Stomach (tissue), 4 donors: Measurements from ENCODE around the gene ZNF81.
"Not testable (repeated sequence)": the region's sequence is repeated elsewhere in the genome, so short reads cannot be mapped to it uniquely, and the experiment has no call there.

Experiments used
- EP300 ChIP-seq: sonication (generic); formaldehyde crosslinking; IDR thresholded peaks from one replicate; pipeline ENCODE4 v1.6.1; 2017; ENCODE audit warnings: antibody characterized with exemption
- POLR2A ChIP-seq, 4 donors: fragments of 450-650 bp; IDR thresholded peaks; one replicate each; pipeline ENCODE4 v1.6.1; 2016; ENCODE audit warnings: antibody characterized with exemption in 4 of 4, control low read depth in 2 of 4, mild to moderate bottlenecking in 1 of 4, moderate library complexity in 1 of 4
- POLR2AphosphoS5 ChIP-seq, 3 donors: sonication (generic); formaldehyde crosslinking; IDR thresholded peaks; one replicate each; pipeline ENCODE4 v1.6.1; 2016; ENCODE audit warnings: antibody characterized with exemption in 3 of 3
- TF ChIP-seq, protein P1 (sequence below), 7 experiments: fragments of 450-650 bp in 4 of 7; fragments of 200-600 bp in 3 of 7; sonication (generic) in 3 of 7; IDR thresholded peaks; one replicate each; pipeline ENCODE4 v1.5.1; 2016 to 2019; ENCODE audit warnings: antibody characterized with exemption in 7 of 7, control low read depth in 2 of 7, mild to moderate bottlenecking in 1 of 7

DNA sequence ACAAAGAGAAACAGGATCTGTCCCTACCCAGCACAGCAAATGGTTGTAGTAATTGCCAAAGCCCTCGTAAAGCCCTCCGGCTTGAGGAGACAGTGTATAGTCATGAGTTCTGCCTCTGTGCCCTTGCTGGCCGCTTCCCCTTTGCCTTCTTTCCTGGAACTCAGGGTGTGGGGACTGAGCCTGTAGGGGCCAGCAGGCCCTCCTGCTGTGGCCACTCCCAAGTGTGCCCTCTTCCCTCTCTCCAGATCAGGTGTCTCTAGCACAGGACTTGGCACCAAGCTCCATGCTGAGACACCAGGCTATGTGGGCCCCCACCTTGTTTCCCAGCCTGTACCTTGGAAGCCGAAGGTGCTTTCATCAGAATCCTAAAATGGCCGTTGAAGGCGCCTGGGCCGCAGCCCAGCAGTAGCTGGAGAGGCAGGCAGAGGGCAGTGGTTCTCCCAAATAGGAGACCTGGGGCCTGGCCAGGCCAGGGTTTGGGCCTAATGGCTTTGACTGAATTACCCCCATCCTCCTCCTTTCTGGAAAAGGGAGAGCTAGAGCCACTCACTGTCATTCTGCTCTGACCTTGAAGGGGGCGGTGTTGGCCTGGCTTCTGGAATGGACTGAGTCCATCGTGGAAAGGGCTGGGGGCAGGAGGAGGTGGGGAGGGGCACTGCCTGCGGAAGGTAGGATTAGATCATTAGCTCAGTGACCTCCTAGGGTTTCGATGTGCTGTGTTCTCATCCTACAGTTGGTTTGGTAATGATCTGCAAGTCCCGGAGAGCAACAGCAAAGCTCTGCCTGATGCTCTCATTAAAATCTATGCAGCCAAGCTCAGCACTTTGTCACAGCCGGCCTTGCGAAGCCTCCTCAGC is 30.1 kb upstream of the ZNF81 start:
- not testable (repeated sequence) for TF ChIP-seq POLR2A (IDR thresholded peaks at IDR 0.05); POLR2AphosphoS5 (IDR thresholded peaks at IDR 0.05); EP300
- TF ChIP-seq, protein P1, sequence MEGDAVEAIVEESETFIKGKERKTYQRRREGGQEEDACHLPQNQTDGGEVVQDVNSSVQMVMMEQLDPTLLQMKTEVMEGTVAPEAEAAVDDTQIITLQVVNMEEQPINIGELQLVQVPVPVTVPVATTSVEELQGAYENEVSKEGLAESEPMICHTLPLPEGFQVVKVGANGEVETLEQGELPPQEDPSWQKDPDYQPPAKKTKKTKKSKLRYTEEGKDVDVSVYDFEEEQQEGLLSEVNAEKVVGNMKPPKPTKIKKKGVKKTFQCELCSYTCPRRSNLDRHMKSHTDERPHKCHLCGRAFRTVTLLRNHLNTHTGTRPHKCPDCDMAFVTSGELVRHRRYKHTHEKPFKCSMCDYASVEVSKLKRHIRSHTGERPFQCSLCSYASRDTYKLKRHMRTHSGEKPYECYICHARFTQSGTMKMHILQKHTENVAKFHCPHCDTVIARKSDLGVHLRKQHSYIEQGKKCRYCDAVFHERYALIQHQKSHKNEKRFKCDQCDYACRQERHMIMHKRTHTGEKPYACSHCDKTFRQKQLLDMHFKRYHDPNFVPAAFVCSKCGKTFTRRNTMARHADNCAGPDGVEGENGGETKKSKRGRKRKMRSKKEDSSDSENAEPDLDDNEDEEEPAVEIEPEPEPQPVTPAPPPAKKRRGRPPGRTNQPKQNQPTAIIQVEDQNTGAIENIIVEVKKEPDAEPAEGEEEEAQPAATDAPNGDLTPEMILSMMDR (IDR thresholded peaks at IDR 0.05), result not testable (repeated sequence)
